Measurements from ENCODE around the gene BDH1. TPM values are rescaled to one million over a fixed set of nuclear protein-coding genes. Genes with fewer than 3 reads are reported as not detected.

BDH1 gene
- polyA plus RNA-seq, 3 donors, result 35.6 to 50.6 (median 42.2) TPM

GRCh38 chr3:197513953-197514785 lies 41.6 kb downstream of the BDH1 start:
- DNase-seq (ENCODE audit: extremely low read depth in 1 of 11, low read depth in 9 of 11, low spot score in 4 of 11), result no peak

- DNase-seq (ENCODE audit: extremely low read depth in 1 of 11, low read depth in 9 of 11, low spot score in 4 of 11), result no peak
Observed at GRCh38 chr3:197512691-197513571, 42.8 kb downstream of the BDH1 start.

- DNase-seq (ENCODE audit: extremely low read depth in 1 of 11, low read depth in 9 of 11, low spot score in 4 of 11), result no peak
Observed at GRCh38 chr3:197511853-197512635, 43.7 kb downstream of the BDH1 start.

GRCh38 chr3:197511130-197511529 lies 44.6 kb downstream of the BDH1 start:
- no peak for DNase-seq (ENCODE audit: extremely low read depth in 1 of 11, low read depth in 9 of 11, low spot score in 4 of 11)

GRCh38 chr3:197510642-197511018 lies 45.1 kb downstream of the BDH1 start:
- DNase-seq (ENCODE audit: extremely low read depth in 1 of 11, low read depth in 9 of 11, low spot score in 4 of 11), result no peak

DNA sequence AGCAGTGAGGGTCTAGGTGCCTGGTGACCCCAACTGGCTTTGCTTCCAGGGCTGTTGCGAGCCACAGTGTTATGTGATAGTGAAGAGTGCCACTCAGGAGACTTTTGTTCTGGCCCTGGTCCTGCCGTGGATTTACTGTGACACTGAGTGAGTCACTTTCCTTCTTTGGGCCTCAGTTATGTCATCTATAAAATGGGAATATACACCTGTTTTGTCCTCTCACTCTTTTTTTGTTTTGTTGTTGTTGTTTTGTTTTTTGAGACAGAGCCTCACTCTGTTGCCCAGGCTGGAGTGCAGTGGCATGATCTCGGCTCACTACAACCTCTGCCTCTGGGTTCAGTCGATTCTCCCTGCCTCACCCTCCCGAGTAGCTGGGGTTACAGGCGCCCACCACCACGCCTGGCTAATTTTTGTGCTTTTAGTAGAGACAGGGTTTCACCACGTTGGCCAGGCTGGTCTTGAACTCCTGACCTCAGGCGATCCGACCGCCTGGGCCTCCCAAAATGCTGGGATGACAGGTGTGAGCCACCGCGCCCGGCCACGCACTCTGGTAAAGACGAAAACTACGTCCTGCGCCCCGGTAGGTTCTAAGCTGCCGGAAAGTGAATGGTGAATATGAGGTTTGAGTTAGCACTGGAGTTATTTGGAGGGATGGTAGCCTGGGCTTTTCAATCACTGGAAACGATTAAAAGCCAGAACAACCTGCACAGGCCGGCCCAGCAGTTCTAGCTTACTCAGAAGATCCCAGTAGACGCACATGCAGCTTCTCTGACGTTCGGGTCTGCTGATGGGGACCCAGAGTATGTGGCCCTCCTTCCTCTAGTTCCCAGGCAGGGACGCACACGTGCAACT lies 46.6 kb downstream of the BDH1 start:
- DNase-seq (ENCODE audit: extremely low read depth in 1 of 11, low read depth in 9 of 11, low spot score in 4 of 11), result no peak

GRCh38 chr3:197508461-197508860 lies 47.3 kb downstream of the BDH1 start:
- no peak for DNase-seq (ENCODE audit: extremely low read depth in 1 of 11, low read depth in 9 of 11, low spot score in 4 of 11)

DNA sequence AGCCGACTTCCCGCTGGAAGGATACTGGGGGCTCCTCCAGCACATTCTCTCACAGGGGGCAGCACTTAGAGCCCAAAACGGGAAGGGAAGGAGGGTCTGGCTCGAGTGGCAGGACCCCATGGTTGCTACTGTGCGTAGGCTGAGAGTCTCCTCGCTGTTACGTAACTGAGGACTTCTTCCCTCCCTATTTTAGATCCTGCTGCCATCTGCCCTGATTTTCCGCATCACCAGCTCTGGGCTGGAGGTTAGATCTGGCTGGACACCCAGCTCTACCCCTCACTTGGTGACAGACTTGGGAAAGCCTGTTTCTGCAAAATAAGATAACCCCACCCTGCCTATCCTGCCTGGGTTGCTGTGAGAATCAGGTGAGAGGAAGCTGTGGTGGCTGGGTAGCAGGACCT lies 47.7 kb downstream of the BDH1 start:
- no peak for DNase-seq (ENCODE audit: extremely low read depth in 1 of 11, low read depth in 9 of 11, low spot score in 4 of 11)

- DNase-seq (ENCODE audit: extremely low read depth in 1 of 11, low read depth in 9 of 11, low spot score in 4 of 11), result no peak
Observed at GRCh38 chr3:197507541-197507940, 48.2 kb downstream of the BDH1 start.

DNA sequence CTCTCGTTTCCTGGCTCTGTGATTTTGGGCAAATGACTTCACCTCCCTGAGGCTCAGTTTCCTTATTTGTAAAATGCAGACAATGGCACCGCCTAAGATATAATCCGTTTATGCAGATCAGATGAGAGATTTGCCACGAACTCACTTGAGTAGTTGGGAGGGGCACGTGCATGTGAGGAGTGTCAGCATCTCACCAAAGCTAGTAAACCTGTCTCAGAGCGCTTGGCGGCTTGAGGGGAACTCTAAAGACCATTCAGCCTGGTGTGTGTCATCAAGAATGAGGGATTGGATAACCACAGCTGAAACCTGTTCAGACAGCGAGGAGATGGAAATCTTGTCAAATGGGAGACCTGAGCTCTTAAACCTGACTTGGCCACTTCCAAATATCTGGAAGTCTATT lies 48.7 kb downstream of the BDH1 start:
- no peak for DNase-seq (ENCODE audit: extremely low read depth in 1 of 11, low read depth in 9 of 11, low spot score in 4 of 11)

GRCh38 chr3:197505796-197506548 lies 49.8 kb downstream of the BDH1 start:
- DNase-seq (ENCODE audit: extremely low read depth in 1 of 11, low read depth in 9 of 11, low spot score in 4 of 11), result no peak

DNA sequence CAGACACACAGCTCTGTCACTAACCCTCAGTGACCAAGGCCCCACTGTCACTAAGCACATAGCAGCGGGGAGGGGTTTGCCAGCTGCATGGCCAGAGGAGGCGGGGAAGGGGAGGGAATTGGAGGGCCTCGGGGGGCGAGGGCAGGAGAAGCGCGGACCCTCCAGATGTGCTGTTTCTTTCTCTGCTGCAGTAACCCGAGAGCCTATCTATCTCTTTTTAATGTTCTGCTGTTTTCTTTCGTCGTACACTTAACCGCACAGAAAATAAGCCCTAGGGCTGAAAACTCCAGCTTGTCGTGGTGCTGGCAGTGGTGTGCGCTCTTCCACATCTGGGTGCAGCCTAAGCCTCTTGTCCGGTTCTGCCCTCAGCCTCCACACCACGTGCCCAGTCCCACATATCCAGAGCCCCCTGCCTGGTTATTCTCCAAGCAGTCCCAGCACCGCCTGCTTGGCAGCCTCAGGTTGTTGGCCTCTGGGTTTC lies 51.1 kb downstream of the BDH1 start:
- peak in 4 of 11 donors; percentile 34 to 63 (median 52) for DNase-seq (ENCODE audit: extremely low read depth in 1 of 11, low read depth in 9 of 11, low spot score in 4 of 11)

DNA sequence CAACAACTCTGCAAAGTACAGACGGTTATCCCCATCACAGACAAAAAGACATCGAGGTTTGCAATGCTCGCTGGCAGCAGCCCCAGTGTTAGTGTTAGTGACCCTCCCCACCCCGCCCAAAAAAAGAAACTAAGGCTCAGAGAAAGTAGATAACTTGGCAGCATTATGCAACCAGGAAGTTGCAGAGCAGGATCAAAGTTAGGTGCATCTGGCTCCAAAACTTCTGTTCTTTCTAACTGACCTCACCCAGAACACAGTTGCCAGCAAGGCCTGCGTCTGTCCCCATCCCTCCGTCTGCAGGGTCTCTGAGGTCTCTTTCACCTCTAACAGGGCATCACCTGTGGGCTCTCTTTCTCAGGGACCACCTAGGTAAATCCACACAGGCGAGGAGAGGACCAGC lies 51.5 kb downstream of the BDH1 start:
- DNase-seq (ENCODE audit: extremely low read depth in 1 of 11, low read depth in 9 of 11, low spot score in 4 of 11), result no peak

DNA sequence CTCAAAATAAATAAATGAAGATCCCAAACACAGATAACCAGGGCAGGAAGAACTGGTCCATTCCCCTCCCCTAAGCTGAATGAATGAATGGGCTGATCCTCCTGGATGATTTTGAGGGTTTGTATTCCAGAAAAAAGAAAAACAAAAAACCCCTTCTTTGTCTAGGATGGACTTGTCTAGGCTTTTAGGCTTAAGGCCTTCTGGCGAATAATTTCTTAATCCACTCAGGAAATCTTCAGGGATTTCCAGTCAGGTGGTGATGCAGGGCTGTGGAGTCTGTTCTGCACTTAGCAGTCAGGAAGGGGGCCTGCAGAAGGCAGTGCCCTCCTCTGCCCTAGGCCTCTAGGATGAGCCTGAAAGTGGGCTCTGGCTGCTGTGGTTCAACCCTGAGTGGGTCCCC lies 52.1 kb downstream of the BDH1 start:
- DNase-seq (ENCODE audit: extremely low read depth in 1 of 11, low read depth in 9 of 11, low spot score in 4 of 11), result no peak

DNA sequence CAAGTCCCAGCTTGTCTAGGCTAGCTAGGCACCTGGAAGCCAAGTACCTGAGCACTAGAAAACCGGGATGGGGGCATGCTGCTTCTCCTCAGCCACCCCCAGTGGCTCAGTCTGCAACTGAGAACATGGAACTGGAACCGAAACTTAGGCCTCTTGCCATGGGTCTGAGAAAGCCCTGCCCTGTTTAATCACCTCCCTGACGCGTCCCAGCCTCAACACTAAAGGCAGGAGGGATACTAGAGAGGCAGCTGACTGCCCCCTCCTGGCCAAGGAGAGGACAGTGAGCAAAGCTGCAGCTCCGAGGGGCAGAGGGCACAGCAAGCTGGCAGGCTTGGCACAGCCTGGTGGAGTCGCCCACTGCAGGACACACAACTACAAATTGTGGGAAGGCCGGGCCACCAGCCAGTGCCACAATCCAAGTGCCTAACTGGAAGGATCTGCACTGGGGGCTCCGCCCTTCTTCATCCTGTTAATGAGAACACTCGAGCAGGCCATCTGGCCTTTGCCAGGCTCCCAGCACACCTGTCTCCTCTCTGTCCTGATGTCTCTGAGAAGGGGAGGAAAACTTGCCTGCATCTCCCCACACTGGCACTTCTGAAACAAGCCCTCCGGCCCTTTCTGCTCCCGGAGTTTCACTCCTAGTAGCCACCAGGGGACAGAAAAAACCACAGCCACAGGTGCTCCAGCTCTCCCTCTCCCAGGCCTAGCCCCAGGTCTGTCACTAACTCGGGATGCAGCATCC lies 53.7 kb downstream of the BDH1 start:
- no peak for DNase-seq (ENCODE audit: extremely low read depth in 1 of 11, low read depth in 9 of 11, low spot score in 4 of 11)

GRCh38 chr3:197501496-197501878 lies 54.3 kb downstream of the BDH1 start:
- no peak for DNase-seq (ENCODE audit: extremely low read depth in 1 of 11, low read depth in 9 of 11, low spot score in 4 of 11)

DNA sequence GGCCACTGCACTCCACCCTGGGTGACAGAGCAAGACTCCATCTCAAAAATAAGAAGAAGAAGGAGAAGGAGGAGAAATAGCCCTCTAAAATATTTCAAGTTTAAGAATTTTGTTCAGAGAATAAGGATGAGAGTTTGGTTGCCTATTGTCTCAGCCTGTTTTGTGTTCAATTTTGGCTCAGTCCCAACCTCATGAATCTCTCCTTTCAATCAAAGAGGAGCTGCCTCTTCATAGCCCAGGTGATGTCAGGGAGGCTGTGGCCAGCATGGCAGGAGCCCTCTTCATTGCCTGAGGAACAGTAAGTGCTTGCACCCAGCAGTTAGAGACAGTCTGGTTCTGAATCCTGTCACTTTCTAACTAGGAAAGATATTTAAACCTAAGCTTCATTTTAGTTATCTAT lies 55.0 kb downstream of the BDH1 start:
- DNase-seq (ENCODE audit: extremely low read depth in 1 of 11, low read depth in 9 of 11, low spot score in 4 of 11), result no peak
